HG03565 (cell line): ENCODE data around the gene NCBP1.
"Not testable (repeated sequence)": the region's sequence is repeated elsewhere in the genome, so short reads cannot be mapped to it uniquely, and the experiment has no call there.

Experiments used
- ATAC-seq: cut with Tn5 transposase; IDR thresholded peaks from one replicate; pipeline ENCODE4 v1.9.1; 2021; ENCODE audit warnings: mild to moderate bottlenecking, moderate library complexity; ENCODE audit not compliant: unreplicated experiment

NCBP1 gene

DNA sequence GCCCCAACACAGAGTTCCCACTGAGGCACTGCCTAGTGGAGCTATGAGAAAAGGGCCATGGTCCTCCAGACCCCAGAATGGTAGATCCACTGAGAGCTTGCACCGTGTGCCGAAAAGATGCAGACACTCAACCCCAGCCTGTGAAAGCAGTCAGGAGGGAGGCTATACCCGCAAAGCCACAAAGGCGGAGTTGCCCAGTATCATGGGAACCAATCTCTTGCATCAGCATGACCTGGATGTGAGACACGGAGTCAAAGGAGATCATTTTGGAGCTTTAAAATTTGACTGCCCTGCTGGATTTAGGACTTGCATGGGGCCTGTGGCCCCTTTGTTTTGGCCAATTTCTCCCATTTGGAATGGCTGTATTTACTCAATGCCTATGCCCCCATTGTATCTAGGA lies 11.1 kb upstream of the NCBP1 start:
- not testable (repeated sequence) for ATAC-seq

GRCh38 chr9:97623946-97624345 lies 9.7 kb upstream of the NCBP1 start:
- ATAC-seq, result no peak

- no peak for ATAC-seq
Observed at GRCh38 chr9:97625620-97626019, 8.0 kb upstream of the NCBP1 start.

- no peak for ATAC-seq
Observed at GRCh38 chr9:97627624-97628023, 6.0 kb upstream of the NCBP1 start.

DNA sequence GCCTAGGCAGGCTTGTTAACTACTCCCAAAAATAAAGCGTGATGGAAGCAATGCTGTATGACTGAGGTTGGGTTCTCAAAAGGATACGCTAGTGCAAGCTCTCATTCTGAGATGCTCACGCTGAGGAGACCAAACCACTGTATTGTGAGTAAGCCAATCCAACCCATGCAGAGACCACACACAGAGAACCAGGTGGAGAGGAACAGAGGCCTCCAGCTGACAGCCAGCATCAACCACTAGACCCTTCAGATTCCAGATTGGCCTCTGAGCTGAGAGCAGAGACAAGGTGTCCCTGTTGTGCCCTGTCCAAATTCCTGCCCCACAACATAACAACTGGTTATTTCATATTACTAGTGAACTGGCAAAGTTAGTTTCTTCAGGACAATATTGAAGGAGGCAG lies 5.0 kb upstream of the NCBP1 start:
- ATAC-seq, result no peak

DNA sequence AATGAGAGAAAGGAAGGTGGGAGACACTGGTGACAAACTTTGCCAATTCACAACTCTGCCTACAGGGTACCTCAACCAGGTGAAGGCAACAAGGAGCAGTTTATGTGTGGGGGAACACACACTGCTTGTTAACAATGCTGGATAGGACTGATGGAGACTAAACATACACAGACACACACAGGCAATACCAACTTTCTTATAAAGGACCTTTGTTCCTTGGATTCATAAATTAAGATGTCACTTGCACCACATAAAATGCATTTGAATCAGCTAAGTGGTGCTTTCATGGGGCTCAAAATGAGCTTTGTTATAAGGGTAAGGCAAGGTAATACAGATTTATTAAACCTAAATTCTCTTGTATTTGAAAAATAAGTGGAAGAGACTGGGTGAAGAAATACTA lies 4.5 kb upstream of the NCBP1 start:
- no peak for ATAC-seq

- ATAC-seq, result no peak
Observed at GRCh38 chr9:97630591-97630990, 3.0 kb upstream of the NCBP1 start.

GRCh38 chr9:97632248-97632984 lies 1.2 kb upstream of the NCBP1 start:
- ATAC-seq, result no peak

DNA sequence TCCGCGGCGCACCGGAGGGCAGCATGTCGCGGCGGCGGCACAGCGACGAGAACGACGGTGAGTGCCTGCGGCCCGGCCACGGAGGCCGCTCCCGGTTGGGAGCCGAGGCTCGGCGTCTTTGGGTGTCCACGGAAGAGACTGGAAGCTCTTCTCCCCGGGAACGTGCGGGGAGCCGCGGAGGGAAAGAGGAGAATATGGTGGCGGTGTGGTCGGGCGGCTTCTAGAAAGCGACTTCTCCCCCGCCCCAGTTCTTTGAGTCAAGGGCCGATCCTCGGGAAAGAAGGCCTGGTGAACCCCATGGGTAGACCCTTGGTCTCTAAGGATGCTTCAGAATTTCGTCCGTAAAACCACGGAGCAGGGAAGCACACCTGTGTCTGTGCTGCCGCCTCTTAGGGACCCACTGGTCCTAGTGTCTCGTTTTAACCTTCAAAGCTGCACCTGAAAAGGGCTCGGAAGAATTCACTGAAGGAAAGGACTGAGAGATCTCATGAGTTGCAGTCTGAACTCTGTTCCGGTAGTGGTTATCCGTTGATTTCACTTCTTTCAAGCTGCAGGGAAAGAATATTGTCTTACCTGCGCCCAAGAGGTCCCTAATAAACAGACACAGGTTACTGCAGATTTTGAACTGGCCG lies 354 bp downstream of the NCBP1 start:
- no peak for ATAC-seq

DNA sequence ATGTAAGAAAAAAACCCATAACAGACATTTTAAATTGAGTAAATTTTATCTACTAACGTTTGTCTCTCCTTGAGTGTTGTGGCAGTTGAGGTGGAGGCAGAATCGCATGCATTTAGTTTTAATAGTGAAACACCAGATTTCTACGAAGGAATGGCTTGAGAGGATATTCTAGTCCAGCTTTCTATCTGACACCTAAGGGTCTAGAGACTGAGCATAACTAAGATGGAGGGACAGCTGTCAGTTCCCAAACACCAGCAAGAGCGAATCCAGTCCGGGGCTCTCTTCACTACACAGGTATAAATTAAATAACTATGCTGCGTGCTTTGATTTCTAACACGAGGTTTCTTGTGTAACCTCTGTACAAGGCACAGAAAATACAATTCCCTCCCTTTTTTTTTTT lies 1.4 kb downstream of the NCBP1 start:
- no peak for ATAC-seq

DNA sequence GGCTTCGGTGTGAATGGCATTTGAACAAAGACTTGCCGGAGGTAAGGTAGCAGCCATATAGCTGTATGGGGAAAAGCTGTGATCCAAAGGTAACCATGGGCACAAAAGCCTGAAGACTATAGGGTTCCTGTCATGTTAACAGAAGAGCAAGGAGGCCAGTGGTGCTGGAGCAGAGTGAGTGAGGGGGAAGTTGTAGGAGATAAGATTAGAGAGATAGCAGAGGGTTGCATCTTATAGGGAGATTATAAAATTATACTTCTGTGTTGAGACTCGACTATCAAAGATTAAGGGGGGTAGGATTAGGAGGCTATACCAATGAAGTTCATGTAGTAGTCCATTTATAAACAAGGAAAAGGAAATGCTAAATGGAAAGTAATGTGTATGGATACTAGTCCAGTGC lies 3.3 kb downstream of the NCBP1 start:
- no peak for ATAC-seq

GRCh38 chr9:97638666-97639065 lies 5.0 kb downstream of the NCBP1 start:
- no peak for ATAC-seq

GRCh38 chr9:97640325-97640724 lies 6.7 kb downstream of the NCBP1 start:
- no peak for ATAC-seq

- ATAC-seq, result no peak
Observed at GRCh38 chr9:97645720-97646119, 12.1 kb downstream of the NCBP1 start.

GRCh38 chr9:97647996-97648395 lies 14.4 kb downstream of the NCBP1 start:
- no peak for ATAC-seq

DNA sequence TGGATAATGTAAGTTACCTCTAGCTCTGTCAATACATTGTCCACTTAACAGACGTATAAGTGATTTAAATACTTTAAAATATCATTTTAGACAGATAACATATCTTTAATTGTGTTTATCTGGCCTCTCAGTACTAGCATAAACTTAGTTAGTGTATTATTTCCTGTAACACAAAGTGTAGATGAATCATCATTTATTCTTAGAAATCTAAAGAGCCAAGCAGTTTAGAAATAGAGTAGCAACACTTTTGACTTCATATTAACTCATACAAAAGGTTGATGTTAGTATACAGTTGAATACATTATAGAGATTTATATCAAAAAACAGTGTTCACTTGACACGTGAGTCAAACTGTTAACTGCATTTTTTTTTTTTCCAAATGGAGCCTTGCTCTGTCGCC lies 18.0 kb downstream of the NCBP1 start:
- no peak for ATAC-seq

- no peak for ATAC-seq
Observed at GRCh38 chr9:97658707-97659106, 25.1 kb downstream of the NCBP1 start.

- no peak for ATAC-seq
Observed at GRCh38 chr9:97659771-97660170, 26.1 kb downstream of the NCBP1 start.

- no peak for ATAC-seq
Observed at GRCh38 chr9:97660340-97660739, 26.7 kb downstream of the NCBP1 start.

GRCh38 chr9:97660847-97661246 lies 27.2 kb downstream of the NCBP1 start:
- no peak for ATAC-seq

GRCh38 chr9:97665742-97666141 lies 32.1 kb downstream of the NCBP1 start:
- no peak for ATAC-seq

- no peak for ATAC-seq
Observed at GRCh38 chr9:97666907-97667686, 33.5 kb downstream of the NCBP1 start.
